IPS DF 4.7 (cell line): ENCODE data around the gene DIPK1A.
"Not testable (repeated sequence)": the region's sequence is repeated elsewhere in the genome, so short reads cannot be mapped to it uniquely, and the experiment has no call there.

ENCODE experiments used
- DNase-seq: peaks from one replicate; pipeline ENCODE4 v3.0.0-alpha.2; 2013; ENCODE audit warnings: low spot score; ENCODE audit errors: extremely low read depth

DIPK1A gene

GRCh38 chr1:92980732-92981647, 19.7 kb upstream of the DIPK1A start:
- DNase-seq, result no peak

- no peak for DNase-seq
These were observed 14.4 kb upstream of the DIPK1A start for GRCh38 chr1:92975551-92976232.

GRCh38 chr1:92974112-92974511, 12.8 kb upstream of the DIPK1A start:
- not testable (repeated sequence) for DNase-seq

- DNase-seq, result no peak
These were observed 12.1 kb upstream of the DIPK1A start for GRCh38 chr1:92973203-92973897.

- DNase-seq, result no peak
These were observed 11.3 kb upstream of the DIPK1A start for GRCh38 chr1:92972409-92973129.

- not testable (repeated sequence) for DNase-seq
These were observed 10.7 kb upstream of the DIPK1A start for GRCh38 chr1:92971932-92972331.

- no peak for DNase-seq
These were observed 9.9 kb upstream of the DIPK1A start for GRCh38 chr1:92970990-92971689.

- DNase-seq, result no peak
These were observed 8.3 kb upstream of the DIPK1A start for GRCh38 chr1:92969517-92969916.

GRCh38 chr1:92968138-92969032, 7.1 kb upstream of the DIPK1A start:
- no peak for DNase-seq

- no peak for DNase-seq
These were observed 3.7 kb upstream of the DIPK1A start for GRCh38 chr1:92964998-92965397.

GRCh38 chr1:92964316-92964715, 3.1 kb upstream of the DIPK1A start:
- no peak for DNase-seq

GRCh38 chr1:92961896-92962752, 862 bp upstream of the DIPK1A start:
- no peak for DNase-seq

GRCh38 chr1:92960395-92961130, 699 bp downstream of the DIPK1A start:
- no peak for DNase-seq

- no peak for DNase-seq
These were observed 2.9 kb downstream of the DIPK1A start for GRCh38 chr1:92958203-92958970.

- DNase-seq, result no peak
These were observed 4.1 kb downstream of the DIPK1A start for GRCh38 chr1:92957030-92957734.

- DNase-seq, result no peak
These were observed 4.8 kb downstream of the DIPK1A start for GRCh38 chr1:92956254-92957029.
